ENCODE results near the gene COX6A1.

GRCh38 chr12:120468821-120469449 is 31.0 kb downstream of the COX6A1 start:
- TF ChIP-seq, protein P1, sequence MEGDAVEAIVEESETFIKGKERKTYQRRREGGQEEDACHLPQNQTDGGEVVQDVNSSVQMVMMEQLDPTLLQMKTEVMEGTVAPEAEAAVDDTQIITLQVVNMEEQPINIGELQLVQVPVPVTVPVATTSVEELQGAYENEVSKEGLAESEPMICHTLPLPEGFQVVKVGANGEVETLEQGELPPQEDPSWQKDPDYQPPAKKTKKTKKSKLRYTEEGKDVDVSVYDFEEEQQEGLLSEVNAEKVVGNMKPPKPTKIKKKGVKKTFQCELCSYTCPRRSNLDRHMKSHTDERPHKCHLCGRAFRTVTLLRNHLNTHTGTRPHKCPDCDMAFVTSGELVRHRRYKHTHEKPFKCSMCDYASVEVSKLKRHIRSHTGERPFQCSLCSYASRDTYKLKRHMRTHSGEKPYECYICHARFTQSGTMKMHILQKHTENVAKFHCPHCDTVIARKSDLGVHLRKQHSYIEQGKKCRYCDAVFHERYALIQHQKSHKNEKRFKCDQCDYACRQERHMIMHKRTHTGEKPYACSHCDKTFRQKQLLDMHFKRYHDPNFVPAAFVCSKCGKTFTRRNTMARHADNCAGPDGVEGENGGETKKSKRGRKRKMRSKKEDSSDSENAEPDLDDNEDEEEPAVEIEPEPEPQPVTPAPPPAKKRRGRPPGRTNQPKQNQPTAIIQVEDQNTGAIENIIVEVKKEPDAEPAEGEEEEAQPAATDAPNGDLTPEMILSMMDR (IDR thresholded peaks at IDR 0.05): no peak
- TF ChIP-seq ZFX (IDR thresholded peaks at IDR 0.05; ENCODE audit: borderline replicate concordance): no peak

Data from 22Rv1 (cell line).